Medulla oblongata (tissue), 1 donor: ENCODE measurements around the gene PPP1R9A.
"Not testable (repeated sequence)": the region's sequence is repeated elsewhere in the genome, so short reads cannot be mapped to it uniquely, and the experiment has no call there.

ENCODE experiments used
- DNase-seq: peaks from one replicate; pipeline ENCODE4 v3.0.0-alpha.2; 2015; ENCODE audit errors: extremely low spot score

Gene PPP1R9A

DNA sequence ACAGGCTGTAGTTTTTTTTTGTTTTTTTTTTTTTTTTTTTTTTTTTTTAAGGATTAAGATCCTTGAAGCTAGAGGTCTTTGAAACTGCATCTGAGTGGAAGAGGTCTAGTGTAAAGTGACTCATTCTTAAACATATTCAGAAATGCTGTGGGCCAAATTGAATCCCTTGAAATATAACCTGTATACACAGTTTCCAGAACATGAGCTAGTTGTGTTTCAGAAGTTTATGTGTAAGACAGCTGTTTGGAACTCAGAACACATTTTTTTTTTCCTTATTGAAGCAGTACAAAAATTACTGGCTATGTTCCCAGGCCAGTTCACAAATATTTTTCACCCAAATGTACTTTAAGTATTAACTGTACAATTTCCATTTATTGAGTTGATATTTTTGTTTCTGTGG, 67.9 kb downstream of the PPP1R9A start:
- DNase-seq = no peak

DNA sequence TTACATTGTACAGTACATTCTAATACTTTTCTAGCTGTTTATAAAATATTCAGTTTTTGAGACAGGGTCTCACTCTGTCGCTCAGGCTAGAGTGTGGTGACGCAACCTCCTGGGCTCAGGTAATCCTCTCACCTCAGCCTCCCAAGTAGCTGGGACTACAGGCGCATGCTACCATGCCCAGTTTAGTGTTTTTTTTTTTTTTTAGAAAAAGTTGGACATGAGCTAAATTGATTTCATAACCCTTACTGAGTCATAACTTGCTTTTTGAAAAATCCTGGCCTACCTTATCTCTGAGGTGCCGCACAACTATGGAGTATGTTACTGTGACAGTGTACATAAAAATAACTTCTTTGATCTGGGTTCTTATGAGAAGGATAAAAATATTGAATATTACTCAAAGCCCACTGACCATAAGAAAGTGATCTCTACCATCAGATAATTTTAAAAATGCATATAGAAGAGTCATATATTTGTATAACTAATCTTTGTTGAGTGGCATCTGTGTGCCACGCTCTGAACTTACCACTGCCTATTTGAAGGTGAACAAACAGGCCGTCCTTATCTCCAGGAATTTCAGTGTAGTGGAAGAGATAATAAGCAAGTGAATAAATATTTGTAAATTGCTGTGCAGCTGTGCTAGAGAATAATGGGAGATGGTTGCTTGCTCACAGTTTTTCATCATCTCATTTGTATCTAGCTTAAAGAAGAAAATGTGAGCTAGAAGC, 73.2 kb downstream of the PPP1R9A start:
- no peak for DNase-seq

DNA sequence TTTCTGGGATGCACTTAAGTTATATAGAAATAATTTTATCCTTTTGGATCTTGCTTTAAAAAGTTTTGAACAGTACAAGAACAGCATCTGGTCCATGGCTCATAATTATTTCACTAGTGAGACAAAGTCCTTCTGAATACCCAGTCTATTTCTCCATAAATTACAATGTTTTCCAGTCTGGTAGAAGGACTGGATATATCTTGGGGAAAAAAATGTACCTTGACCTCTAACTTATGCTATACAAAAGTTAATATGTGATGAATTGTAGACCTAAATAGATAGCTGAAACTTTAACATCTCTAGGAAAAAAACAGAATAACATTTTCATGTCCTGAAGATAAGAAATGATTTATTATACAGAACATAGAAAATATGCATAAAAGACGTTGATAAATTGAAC, 88.5 kb downstream of the PPP1R9A start:
- no peak for DNase-seq

DNA sequence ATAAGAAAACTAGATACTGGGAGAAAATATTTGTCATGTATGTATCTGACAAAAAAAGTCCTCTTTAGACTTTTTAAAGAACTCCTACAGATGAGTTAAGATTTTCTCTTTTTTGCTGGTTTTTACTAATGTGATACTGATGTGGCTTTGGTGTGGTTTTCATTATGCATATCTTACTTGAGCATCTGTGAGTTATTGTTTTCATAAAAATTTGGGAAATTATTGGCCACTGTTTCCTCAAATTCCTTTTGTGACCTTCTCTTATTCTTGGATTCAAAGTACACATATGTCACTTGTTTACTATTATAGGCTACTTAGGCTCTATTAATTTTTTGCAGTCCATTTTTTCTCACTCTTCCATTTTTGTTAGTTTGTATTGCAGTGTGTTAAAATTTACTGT, 89.0 kb downstream of the PPP1R9A start:
- DNase-seq = no peak

DNA sequence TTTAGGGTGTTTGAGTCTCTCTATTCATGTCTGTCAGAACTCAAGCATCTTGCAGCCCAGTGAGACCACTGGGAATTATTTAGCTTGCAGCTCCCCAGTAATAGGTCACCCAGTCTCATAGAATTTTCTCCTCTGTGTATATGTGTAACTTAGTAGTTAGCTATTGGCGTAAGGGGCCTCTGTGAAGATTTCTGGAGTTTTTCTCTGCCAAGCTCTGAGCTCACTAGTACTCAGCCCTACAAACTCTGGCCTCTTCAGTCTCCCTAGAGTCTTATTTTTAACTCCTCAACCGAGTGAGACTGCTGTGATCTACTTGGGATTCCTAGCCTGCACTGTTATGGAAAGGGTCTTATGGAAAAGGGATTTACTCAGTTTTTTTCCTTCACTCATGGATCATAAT, 90.2 kb downstream of the PPP1R9A start:
- DNase-seq = no peak

DNA sequence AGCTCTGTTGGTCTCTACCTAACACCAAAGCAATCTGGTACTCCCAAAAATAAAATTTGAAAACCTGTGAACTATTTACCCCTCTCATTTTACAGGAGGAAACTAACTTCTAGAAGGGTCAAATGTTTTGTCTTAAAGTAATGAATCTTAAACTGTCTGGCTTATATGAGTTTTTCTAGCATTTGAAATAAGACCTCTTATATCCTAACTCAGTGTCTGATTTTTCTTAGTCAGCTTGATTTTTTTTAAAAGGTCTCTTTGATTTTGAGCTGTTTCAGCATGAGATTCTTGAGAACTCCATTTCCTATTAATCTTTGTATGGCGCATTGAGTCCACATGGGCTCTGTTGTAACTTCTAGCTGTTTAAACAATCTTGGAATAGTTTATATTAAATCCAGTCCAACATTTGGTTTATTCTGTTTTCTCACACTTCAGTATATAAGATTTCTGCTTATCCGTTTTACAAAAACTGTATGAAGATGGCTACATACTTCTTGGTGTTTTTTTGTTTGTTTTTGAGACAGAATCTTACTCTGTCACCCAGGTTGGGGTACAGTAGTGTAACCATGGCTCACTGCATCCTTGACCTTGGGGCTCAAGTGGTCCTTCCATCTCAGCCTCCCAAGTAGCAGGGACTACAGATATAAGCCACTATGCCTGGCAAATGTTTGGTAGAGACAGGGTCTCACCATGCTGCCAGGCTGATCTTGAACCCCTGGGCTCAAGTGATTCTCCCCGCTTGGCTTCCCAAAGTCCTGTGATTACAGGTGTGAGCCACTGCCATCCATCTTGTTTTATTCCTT, 91.1 kb downstream of the PPP1R9A start:
- no peak for DNase-seq

DNA sequence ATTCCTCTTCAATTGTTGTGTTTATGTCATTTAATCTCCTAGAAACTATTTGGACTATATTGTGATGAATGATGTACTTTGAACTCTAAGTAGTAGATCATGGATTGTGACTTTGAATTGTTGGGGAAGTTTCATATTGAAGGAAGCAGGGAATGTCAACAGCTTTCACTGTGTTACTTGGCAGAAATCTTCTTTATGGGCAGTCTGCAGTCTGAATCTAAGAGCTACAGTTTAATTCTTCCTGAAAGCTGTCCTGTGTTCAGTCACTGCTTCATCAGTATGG, 91.6 kb downstream of the PPP1R9A start:
- DNase-seq = no peak

DNA sequence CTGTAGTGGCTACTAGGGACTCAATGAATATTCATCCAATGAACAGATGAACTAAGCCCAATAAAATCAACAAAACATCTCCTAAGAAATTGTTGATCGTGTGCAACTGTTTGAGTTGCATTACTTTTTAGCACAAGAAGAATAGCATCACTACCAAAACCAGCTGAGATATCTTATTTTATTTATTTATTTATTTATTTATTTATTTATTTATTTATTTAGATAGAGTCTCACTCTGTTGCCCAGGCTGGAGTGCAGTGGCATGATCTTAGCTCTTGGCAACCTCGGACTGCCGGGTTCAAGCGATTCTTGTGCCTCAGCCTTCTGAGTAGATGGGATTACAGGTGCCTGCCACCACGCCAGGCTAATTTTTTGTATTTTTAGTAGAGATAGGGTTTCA, 92.2 kb downstream of the PPP1R9A start:
- not testable (repeated sequence) for DNase-seq

DNA sequence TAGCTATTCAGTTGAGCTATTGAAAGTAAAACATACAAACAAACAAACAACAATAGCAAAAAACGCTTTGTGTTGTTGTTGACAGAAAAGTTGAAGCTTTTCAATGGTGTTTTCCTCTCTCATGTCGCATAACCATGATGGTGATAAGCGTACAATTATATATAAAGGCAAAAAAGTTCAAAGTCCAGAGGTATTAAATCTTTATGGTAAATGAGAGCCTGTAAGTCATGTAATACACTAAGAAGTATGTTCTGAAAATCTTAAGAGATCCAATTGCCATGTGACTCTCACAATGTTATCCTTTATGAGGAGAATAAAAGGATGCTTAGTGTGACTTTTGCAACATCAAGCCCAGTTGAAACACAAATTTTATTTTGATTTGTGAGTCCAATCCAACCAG, 93.9 kb downstream of the PPP1R9A start:
- peak; percentile 30 for DNase-seq

DNA sequence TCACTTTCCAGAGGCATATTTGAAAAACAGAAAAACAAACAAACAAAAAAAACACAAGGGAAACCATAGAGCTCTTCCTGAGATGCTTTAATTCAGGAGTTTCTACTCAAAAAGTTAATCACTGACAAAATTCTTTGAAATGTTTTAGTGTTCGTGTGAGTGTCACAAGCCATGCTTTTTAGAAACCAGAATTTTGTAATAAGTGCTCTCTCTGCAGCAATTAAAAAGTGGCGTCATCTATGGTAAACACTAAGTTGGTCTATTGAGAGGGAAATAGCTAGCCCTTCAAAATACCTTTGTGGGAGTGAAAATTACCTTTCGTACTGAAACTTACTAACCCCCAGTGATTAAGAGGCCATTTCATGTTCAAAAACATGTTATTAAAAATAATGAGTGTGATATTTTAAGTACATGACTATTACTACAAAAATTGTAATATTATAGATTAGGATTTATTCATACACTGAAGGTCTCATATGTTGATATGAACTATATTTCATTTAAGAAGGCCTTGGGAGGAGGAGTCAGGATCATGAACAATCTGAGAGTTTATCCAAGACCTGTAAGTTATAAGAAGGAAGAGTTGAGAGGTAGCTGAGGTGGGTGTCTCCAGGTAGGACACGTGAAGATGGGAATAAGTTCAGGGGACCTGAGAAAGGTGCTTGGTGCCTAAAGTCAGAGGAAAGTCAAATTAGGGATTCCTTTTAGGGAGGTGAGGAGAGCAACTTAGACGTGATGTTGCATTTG, 94.6 kb downstream of the PPP1R9A start:
- DNase-seq = no peak

DNA sequence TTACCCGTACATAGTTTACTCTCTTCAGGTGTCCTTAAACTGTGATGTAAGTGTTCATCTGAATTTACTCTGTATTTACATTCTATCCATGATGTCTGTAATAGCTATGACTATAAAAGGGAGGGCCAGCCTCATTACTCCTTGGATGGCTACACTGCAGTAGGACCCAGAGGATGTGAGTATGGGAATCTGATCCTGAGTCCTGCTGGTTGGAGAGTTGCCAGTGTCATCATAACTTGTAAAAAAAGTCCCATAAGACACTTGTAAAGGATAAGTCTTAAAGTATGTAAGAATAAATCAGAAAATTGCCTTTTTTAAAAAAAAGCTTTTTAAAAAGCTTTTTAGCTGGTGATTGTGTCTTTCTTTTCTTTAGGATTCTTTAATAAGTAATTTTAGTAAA, 95.4 kb downstream of the PPP1R9A start:
- no peak for DNase-seq

DNA sequence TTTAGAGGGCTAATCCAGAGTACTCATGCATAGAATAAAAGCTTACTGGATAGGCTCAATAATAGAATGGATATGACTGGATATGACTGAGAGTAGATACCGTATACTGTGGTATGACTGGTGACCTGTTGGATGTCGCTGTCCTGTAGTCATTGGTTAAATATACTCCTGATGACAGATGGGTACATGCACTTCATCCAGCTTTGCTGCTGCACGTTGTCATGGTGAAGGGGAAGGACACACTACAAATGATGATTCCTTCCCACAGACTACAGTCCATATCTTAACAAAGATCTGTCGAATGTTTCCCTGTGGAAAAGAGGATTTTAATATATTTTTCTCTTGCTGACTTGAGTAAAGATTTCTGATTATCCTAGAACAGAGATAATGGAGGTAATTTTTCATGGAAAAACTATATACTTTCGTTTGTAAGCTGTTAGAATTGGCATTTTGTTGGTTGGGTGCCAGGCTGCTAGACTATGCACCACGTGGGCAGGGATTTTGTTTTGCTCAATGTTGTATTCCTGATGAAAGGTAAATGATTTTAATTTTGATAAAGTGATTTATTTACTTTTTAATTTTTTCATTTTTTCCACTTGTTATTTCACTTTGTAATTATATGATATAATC, 97.3 kb downstream of the PPP1R9A start:
- no peak for DNase-seq

DNA sequence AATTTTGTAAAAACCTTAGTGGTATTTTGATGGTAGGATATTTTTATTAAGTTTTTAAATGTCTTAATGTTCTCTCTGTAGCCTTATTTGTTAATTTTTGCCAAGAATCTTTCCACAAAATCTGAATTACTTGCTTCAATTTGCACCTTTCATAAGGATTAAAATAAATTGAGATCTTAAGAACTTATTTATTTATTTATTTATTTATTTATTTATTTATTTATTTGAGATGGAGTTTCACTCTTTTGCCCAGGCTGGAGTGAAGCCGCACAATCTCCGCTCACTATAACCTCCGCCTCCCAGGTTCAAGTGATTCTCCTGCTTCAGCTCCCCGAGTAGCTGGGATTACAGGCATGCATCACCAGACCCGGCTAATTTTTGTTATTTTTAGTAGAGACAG, 98.6 kb downstream of the PPP1R9A start:
- DNase-seq = no peak

DNA sequence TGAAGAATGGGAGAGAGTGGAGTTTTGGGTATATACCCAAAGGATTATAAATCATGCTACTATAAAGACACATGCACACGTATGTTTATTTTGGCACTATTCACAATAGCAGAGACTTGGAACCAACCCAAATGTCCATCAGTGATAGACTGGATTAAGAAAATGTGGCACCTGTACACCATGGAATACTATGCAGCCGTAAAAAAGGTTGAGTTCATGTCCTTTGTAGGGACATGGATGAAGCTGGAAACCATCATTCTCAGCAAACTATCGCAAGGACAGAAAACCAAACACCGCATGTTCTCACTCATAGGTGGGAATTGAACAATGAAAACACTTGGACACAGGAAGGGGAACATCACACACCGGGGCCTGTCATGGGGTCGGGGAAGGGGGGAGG, 101.4 kb downstream of the PPP1R9A start:
- DNase-seq = not testable (repeated sequence)

DNA sequence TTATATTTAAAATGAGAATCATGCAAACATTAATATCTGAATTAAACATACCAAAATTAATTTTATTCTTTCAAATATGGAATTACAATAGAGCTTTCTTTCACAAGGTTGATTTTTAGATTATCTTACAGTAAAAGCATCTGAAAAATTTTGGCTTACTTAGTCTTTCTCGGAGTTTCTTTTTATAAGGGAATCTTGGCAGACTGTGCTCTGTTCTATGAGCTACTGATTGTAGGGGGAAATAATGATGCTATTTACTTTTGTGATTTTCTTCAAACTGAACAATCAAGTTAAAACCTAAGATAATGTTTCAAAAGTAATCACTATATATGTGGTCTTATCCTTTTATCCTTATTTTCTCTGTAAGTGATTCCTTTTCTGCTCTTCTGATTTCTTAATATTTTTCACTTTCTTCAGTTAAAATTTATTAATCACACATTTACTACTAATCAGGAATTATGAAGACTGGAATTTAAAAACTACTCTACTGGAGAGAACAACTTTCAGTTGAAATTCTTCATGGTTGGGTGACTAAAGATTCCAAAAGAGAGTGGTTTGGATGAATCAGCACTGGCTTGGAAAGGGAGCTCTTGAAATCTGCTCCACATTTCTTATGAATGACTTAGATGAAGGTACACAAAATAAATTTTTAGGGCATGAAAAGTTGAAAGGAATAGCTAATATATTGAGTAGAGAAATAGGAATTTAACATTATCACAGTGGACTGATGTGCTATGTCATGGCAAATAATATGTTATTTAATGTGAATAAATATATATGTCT, 103.9 kb downstream of the PPP1R9A start:
- no peak for DNase-seq

DNA sequence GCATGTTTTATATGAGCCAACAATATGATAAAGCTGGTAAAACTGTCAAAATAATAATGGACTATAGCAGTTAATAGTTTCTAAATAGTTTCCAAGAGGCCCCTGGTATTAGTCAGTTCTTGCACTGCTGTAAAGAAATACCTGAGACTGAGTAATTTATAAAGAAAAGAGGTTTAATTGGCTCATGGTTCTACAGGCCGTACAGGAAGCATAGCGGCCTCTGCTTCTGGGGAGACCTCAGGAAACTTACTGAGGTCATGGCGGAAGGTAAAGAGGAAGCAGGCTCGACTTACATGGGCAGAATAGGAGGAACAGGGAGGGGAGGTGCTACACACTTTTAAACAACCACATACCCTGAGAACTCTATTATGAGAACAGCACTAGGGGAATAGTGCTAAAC, 104.6 kb downstream of the PPP1R9A start:
- DNase-seq = no peak

DNA sequence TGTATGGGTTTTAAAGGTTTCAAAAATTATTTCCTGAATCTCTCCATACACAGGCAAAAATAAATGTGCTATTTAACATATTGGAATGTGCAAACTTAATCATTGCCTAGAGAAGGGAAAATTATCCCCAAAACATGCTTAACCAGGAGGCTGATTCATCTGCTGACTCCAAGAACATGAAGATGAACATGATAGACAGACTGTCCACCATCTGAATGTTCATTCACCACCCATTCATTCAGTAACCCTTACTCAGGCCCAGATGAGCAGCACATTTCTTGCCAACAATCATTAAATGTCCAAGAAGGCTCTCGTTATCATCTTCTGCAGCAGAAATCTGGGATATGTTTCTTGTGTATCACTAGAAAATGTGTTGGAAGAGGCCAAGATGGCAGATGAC, 110.6 kb downstream of the PPP1R9A start:
- DNase-seq = no peak

DNA sequence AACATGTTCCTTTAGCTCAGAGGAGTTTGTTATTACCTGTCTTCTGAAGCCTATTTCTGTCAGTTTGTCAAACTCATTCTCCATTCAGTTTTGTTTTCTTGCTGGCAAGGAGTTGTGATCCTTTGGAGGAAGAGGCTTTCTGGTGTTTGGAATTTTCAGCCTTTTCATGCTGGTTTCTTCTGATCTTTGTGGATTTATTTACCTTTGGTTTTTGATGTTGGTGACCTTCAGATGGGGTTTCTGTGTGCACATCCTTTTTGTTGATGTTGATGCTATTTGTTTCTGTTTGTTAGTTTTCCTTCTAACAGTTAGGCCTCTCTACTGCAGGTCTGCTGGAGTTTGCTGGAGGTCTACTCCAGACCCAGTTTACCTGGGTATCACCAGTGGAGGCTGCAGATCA, 118.6 kb downstream of the PPP1R9A start:
- no peak for DNase-seq

DNA sequence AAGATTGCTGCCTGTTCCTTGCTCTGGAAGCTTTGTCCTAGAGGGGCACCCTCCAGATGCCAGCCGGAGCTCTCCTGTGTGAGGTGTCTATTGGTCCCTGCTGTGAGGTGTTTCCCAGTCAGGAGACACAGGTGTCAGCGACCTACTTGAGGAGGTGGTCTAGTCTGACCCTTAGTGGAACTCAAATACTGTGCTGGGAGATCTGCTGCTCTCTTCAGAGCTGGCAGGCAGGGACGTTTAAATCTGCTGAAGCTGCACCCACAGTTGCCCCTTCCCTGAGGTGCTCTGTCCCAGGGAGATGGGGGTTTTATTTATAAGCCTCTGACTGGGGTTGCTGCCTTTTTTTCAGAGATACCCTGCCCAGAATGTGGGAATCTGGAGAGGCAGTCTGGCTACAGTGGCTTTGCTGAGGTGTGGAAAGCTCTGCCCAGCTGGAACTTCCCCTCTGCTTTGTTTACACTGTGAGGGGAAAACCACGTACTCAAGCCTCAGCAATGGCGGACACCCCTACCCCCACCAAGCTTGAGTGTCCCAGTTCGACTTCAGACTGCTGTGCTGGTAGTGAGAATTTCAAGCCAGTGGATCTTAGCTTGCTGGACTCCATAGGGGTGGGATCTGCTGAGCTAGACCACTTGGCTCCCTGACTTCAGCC, 119.2 kb downstream of the PPP1R9A start:
- no peak for DNase-seq

DNA sequence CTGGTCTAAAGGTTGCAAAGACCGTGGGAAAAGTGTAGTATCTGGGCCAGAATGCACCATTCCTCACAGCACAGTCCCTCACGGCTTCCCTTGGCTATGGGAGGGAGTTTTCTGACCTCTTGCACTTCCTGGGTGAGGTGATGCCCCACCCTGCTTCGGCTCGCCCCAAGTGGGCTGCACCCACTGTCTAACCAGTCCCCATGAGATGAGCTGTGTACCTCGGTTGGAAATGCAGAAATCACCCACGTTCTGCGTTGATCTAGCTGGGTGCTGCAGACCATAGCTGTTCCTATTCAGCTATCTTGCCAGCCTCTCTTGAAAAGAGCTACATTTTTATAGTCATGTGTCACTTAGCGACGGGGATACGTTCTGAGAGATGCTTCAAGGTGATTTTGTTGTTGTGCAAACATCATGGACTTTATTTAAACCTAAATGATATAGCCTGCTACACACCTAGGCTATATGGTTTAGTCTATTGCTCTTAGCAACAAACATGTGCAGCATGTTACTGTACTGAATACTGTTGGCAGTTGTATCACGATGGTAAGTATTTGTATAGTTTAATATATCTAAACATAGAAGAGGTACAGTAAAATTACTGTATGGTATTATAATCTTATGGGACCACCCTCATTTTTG, 120.0 kb downstream of the PPP1R9A start:
- no peak for DNase-seq

DNA sequence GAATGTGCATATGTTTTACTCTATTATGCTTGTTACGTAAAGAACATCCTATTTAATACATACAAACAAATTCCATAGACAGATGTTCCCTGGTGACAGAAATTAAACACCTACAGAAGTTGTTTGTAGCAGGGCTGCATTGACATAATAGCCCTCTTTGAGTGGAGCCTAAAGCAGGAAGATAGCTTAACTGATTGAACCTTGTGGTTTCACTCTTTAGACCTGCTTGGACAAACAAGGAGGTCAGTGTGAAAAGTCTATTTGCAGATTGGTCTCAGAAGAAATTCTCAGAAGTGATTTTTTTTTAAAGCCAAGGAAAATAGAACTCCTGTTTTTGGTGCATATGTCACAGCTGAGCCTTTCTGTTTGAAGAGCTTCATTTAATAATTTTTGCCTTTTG, 121.3 kb downstream of the PPP1R9A start:
- no peak for DNase-seq
